HCT116 (cell line): ENCODE results near the gene ALK. TPM values are rescaled to one million over a fixed set of nuclear protein-coding genes. Genes with fewer than 3 reads are reported as not detected.

Experiments used
- ATAC-seq: fragments of 200-7000 bp; cut with Tn5 transposase; 2 replicates; pipeline ENCODE4 v1.9.1; 2020; ENCODE audit warnings: mild to moderate bottlenecking, moderate library complexity
- BruUV-seq: library from RNA; stranded (reverse); fragments of 400-500 nt; replicated peaks from 2 replicates; lab custom pipeline; 2021; lab: Mats Ljungman, UMichigan
- CTCF ChIA-PET: fragments of 300-600 bp; sonication (Branson Sonifier 250); formaldehyde crosslinking; loops from one replicate; lab custom pipeline; 2021; ENCODE audit warnings: antibody characterized with exemption; lab: Charles Lee
- POLR2A ChIA-PET: fragments of 300-600, 350-600 bp; sonication (Branson Sonifier 250); formaldehyde crosslinking; loops from one replicate; lab custom pipeline; 2021; ENCODE audit warnings: antibody characterized with exemption; lab: Charles Lee
- RAD21 ChIA-PET, 2 experiments: fragments of 300-600 bp; sonication (Branson Sonifier 250); formaldehyde crosslinking; loops; one replicate each; lab custom pipeline; 2023; ENCODE audit warnings: low total read pairs in 2 of 2; ENCODE audit not compliant: uncharacterized antibody in 2 of 2, unreplicated experiment in 2 of 2, low non-redundant PET in 1 of 2; lab: Charles Lee
- DNase-seq: peaks from one replicate; pipeline ENCODE4 v3.0.0-alpha.2; 2010; ENCODE audit warnings: low read depth, low spot score
- H2AFZ ChIP-seq: fragments of 200-600 bp; shearing (Covaris generic), sonication (generic); 2 replicates; pipeline ENCODE4 v1.6.1; 2017; ENCODE audit warnings: low read depth, mixed run types, mixed read lengths, antibody characterized with exemption, low read length; ENCODE audit not compliant: poor library complexity, severe bottlenecking
- H3K27ac ChIP-seq: 2 replicates; pipeline ENCODE4 v1.5.1; 2012; ENCODE audit warnings: low read depth, low read length
- H3K27me3 ChIP-seq: fragments of 200-600 bp; sonication (generic); 2 replicates; pipeline ENCODE4 v1.6.1; 2016; ENCODE audit warnings: mixed run types, low read length, mixed read lengths; ENCODE audit not compliant: insufficient read depth
- H3K36me3 ChIP-seq, 2 experiments: fragments of 200-500 bp in 1 of 2; fragments of 200-600 bp in 1 of 2; sonication (Bioruptor generic) in 1 of 2; sonication (generic) in 1 of 2; 2 replicates each; pipeline versions ENCODE4 v1.5.1 to v1.6.1; 2014 to 2016; ENCODE audit warnings: low read length in 2 of 2, inconsistent platforms in 1 of 2, mixed read lengths in 1 of 2, mixed run types in 1 of 2; ENCODE audit not compliant: insufficient read depth in 2 of 2, control insufficient read depth in 1 of 2
- H3K4me1 ChIP-seq, 2 experiments: fragments of 200-600 bp in 1 of 2; sonication (generic) in 1 of 2; 2 replicates each; pipeline versions ENCODE4 v1.5.1 to v1.6.1; 2012 to 2017; ENCODE audit warnings: low read length in 2 of 2, inconsistent platforms in 1 of 2, mild to moderate bottlenecking in 1 of 2, mixed read lengths in 1 of 2, mixed run types in 1 of 2, moderate library complexity in 1 of 2; ENCODE audit not compliant: insufficient read depth in 2 of 2, control insufficient read depth in 1 of 2
- H3K4me2 ChIP-seq: fragments of 200-600 bp; sonication (generic); 2 replicates; pipeline ENCODE4 v1.6.1; 2017; ENCODE audit warnings: mixed run types, low read length, mixed read lengths
- H3K4me3 ChIP-seq, 2 experiments: fragments of 200-600 bp in 1 of 2; sonication (generic) in 1 of 2; replicated peaks in 1 of 2; 2 replicates each; pipeline ENCODE4 v1.5.1; 2011 to 2016; ENCODE audit warnings: low read length in 2 of 2, control low read depth in 1 of 2, low read depth in 1 of 2, mild to moderate bottlenecking in 1 of 2, mixed read lengths in 1 of 2, mixed run types in 1 of 2
- H3K79me2 ChIP-seq: fragments of 200-600 bp; sonication (generic); 2 replicates; pipeline ENCODE4 v1.6.1; 2017; ENCODE audit warnings: mild to moderate bottlenecking, mixed run types, low read length, moderate library complexity, mixed read lengths; ENCODE audit not compliant: insufficient read depth
- H3K9ac ChIP-seq: fragments of 200-600 bp; sonication (generic); 2 replicates; pipeline ENCODE4 v1.6.1; 2016; ENCODE audit warnings: low read length, mixed read lengths
- H3K9me2 ChIP-seq: fragments of 200-600 bp; sonication (generic), shearing (Covaris generic); 2 replicates; pipeline ENCODE4 v1.6.1; 2017; ENCODE audit warnings: mixed run types, mild to moderate bottlenecking, moderate library complexity; ENCODE audit not compliant: insufficient read depth
- H3K9me3 ChIP-seq, 2 experiments: fragments of 200-500 bp in 1 of 2; fragments of 200-600 bp in 1 of 2; sonication (Bioruptor generic) in 1 of 2; sonication (generic) in 1 of 2; 2 replicates each; pipeline ENCODE4 v1.6.1; 2014 to 2017; ENCODE audit warnings: low read length in 2 of 2, mixed read lengths in 2 of 2, inconsistent platforms in 1 of 2, low read depth in 1 of 2, mild to moderate bottlenecking in 1 of 2, mixed run types in 1 of 2, moderate library complexity in 1 of 2; ENCODE audit not compliant: control insufficient read depth in 1 of 2, insufficient read depth in 1 of 2
- H4K20me1 ChIP-seq: fragments of 200-600 bp; sonication (generic), shearing (Covaris generic); 2 replicates; pipeline ENCODE4 v1.6.1; 2017; ENCODE audit warnings: mixed run types, mild to moderate bottlenecking, moderate library complexity; ENCODE audit not compliant: insufficient read depth
- CBX3 ChIP-seq: IDR thresholded peaks from 2 replicates; pipeline ENCODE4 v1.6.1; 2012; ENCODE audit warnings: low read depth
- CEBPB ChIP-seq: IDR thresholded peaks from 2 replicates; pipeline ENCODE4 v1.6.1; 2012; ENCODE audit warnings: low read depth
- ELF1 ChIP-seq: IDR thresholded peaks from 2 replicates; pipeline ENCODE4 v1.6.1; 2012; ENCODE audit warnings: low read depth, borderline replicate concordance
- EZH2 ChIP-seq: fragments of 200-600 bp; sonication (generic); IDR thresholded peaks from 2 replicates; pipeline ENCODE4 v1.6.1; 2017; ENCODE audit warnings: antibody characterized with exemption, mixed run types
- EZH2phosphoT487 ChIP-seq: fragments of 200-600 bp; IDR thresholded peaks from 2 replicates; pipeline ENCODE4 v1.6.1; 2018; ENCODE audit warnings: antibody characterized with exemption, borderline replicate concordance
- FOSL1 ChIP-seq: IDR thresholded peaks from 2 replicates; pipeline ENCODE4 v1.6.1; 2012; ENCODE audit warnings: low read depth
- JUND ChIP-seq: IDR thresholded peaks from 2 replicates; pipeline ENCODE4 v1.6.1; 2012
- POLR2A ChIP-seq: IDR thresholded peaks from 2 replicates; pipeline ENCODE4 v1.7.0; 2011; ENCODE audit warnings: borderline replicate concordance; ENCODE audit not compliant: insufficient read depth, insufficient read length; ENCODE audit errors: extremely low read depth
- SIN3A ChIP-seq: IDR thresholded peaks from 2 replicates; pipeline ENCODE4 v1.6.1; 2012; ENCODE audit warnings: low read depth
- SP1 ChIP-seq: IDR thresholded peaks from 2 replicates; pipeline ENCODE4 v1.6.1; 2012; ENCODE audit warnings: low read depth
- TCF7L2 ChIP-seq: IDR thresholded peaks from 2 replicates; pipeline ENCODE4 v1.7.0; 2011; ENCODE audit warnings: borderline replicate concordance, inconsistent platforms; ENCODE audit not compliant: insufficient read depth, insufficient read length; ENCODE audit errors: extremely low read depth
- YY1 ChIP-seq: IDR thresholded peaks from 2 replicates; pipeline ENCODE4 v1.6.1; 2011; ENCODE audit warnings: low read length, low read depth, moderate library complexity, mild to moderate bottlenecking; ENCODE audit not compliant: insufficient replicate concordance; ENCODE audit errors: extremely low read depth
- ZFX ChIP-seq: fragments of 450-650 bp; IDR thresholded peaks from 2 replicates; pipeline ENCODE4 v1.6.1; 2017
- ZNF274 ChIP-seq: fragments of 200-500 bp; sonication (Bioruptor generic); IDR thresholded peaks from 2 replicates; pipeline ENCODE4 v1.6.1; 2014; ENCODE audit warnings: mild to moderate bottlenecking, low read depth, low read length, inconsistent platforms
- intact Hi-C: fragments of 100-400 bp; cut with micrococcal nuclease; formaldehyde crosslinking; loops from 2 replicates; pipeline ENCODE4 v1.10.0; 2022
- total RNA-seq: library from RNA; stranded (reverse); gene quantifications from one replicate; pipeline ENCODE4 v1.2.1, GENCODE V29; 2021; ENCODE audit not compliant: unreplicated experiment
- TF ChIP-seq, protein P1 (sequence below): IDR thresholded peaks from 2 replicates; pipeline ENCODE4 v1.6.1; 2012
- TF ChIP-seq, protein P2 (sequence below): IDR thresholded peaks from 2 replicates; pipeline ENCODE4 v1.6.1; 2012; ENCODE audit warnings: low read depth
- TF ChIP-seq, protein P3 (sequence below): IDR thresholded peaks from 2 replicates; pipeline ENCODE4 v1.6.1; 2012
- TF ChIP-seq, protein P4 (sequence below), 3 experiments: fragments of 200-600 bp in 1 of 3; sonication (generic) in 1 of 3; IDR thresholded peaks in 2 of 3; conservative IDR thresholded peaks in 1 of 3; 2 replicates each; pipeline ENCODE4 v1.5.1; 2012 to 2017; ENCODE audit warnings: low read depth in 2 of 3, low read length in 2 of 3, antibody characterized with exemption in 1 of 3, borderline replicate concordance in 1 of 3, control low read depth in 1 of 3, mild to moderate bottlenecking in 1 of 3, mixed read lengths in 1 of 3, mixed run types in 1 of 3, moderate library complexity in 1 of 3; ENCODE audit not compliant: insufficient read depth in 1 of 3

ALK gene
- total RNA-seq, 1 experiment from 2014 or later = not detected

DNA sequence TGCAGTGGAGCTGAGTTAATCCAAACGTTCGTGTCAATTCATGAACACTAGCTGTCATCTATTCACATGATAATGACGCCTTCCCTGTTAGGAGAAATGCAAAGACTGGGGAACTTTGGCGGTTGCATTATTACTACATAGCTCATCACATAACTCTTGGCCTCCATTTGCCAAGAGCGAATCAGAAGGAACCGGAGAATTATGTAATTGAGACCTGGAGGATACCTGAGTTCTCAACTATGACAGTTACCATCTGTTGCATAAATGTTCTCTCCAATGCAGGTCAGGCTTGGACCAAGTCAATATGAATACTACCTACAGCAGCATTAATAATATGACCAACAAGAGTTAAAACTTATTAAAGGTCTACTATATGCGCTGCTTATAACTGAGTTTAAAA is 531.7 kb downstream of the ALK start:
- Histone ChIP-seq H3K27ac (no peak overlapping the region), H4K20me1 (no peaks in the 10 kb centered on the region), H3K36me3 (no peaks in the 10 kb centered on the region), H3K9me3 (no peaks in the 10 kb centered on the region), H3K4me2 (no peak overlapping the region), H3K27me3 (peaks cover 43% of the 10 kb centered on the region), H3K4me1 (no peaks in the 10 kb centered on the region), H3K9me2 (no peaks in the 10 kb centered on the region), H3K9ac (no peak overlapping the region), H3K4me3 (no peak overlapping the region), H3K79me2 (no peaks in the 10 kb centered on the region), H2AFZ (no peak overlapping the region)
- intact Hi-C loops = no loop called here
- ChIA-PET CTCF (no interaction called here), RAD21 (no interaction called here), POLR2A (no interaction called here)
- TF ChIP-seq ZNF274 (no peak), POLR2A (no peak), CBX3 (no peak), TCF7L2 (no peak), EZH2 (no peak), EZH2phosphoT487 (no peak), CEBPB (no peak), ZFX (no peak), YY1 (no peak), ELF1 (no peak), JUND (no peak), SP1 (no peak), SIN3A (no peak), FOSL1 (no peak)
- TF ChIP-seq, protein P1, sequence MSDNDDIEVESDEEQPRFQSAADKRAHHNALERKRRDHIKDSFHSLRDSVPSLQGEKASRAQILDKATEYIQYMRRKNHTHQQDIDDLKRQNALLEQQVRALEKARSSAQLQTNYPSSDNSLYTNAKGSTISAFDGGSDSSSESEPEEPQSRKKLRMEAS = no peak
- TF ChIP-seq, protein P2, sequence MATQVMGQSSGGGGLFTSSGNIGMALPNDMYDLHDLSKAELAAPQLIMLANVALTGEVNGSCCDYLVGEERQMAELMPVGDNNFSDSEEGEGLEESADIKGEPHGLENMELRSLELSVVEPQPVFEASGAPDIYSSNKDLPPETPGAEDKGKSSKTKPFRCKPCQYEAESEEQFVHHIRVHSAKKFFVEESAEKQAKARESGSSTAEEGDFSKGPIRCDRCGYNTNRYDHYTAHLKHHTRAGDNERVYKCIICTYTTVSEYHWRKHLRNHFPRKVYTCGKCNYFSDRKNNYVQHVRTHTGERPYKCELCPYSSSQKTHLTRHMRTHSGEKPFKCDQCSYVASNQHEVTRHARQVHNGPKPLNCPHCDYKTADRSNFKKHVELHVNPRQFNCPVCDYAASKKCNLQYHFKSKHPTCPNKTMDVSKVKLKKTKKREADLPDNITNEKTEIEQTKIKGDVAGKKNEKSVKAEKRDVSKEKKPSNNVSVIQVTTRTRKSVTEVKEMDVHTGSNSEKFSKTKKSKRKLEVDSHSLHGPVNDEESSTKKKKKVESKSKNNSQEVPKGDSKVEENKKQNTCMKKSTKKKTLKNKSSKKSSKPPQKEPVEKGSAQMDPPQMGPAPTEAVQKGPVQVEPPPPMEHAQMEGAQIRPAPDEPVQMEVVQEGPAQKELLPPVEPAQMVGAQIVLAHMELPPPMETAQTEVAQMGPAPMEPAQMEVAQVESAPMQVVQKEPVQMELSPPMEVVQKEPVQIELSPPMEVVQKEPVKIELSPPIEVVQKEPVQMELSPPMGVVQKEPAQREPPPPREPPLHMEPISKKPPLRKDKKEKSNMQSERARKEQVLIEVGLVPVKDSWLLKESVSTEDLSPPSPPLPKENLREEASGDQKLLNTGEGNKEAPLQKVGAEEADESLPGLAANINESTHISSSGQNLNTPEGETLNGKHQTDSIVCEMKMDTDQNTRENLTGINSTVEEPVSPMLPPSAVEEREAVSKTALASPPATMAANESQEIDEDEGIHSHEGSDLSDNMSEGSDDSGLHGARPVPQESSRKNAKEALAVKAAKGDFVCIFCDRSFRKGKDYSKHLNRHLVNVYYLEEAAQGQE = no peak
- TF ChIP-seq, protein P3, sequence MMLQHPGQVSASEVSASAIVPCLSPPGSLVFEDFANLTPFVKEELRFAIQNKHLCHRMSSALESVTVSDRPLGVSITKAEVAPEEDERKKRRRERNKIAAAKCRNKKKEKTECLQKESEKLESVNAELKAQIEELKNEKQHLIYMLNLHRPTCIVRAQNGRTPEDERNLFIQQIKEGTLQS = no peak
- TF ChIP-seq, protein P4, sequence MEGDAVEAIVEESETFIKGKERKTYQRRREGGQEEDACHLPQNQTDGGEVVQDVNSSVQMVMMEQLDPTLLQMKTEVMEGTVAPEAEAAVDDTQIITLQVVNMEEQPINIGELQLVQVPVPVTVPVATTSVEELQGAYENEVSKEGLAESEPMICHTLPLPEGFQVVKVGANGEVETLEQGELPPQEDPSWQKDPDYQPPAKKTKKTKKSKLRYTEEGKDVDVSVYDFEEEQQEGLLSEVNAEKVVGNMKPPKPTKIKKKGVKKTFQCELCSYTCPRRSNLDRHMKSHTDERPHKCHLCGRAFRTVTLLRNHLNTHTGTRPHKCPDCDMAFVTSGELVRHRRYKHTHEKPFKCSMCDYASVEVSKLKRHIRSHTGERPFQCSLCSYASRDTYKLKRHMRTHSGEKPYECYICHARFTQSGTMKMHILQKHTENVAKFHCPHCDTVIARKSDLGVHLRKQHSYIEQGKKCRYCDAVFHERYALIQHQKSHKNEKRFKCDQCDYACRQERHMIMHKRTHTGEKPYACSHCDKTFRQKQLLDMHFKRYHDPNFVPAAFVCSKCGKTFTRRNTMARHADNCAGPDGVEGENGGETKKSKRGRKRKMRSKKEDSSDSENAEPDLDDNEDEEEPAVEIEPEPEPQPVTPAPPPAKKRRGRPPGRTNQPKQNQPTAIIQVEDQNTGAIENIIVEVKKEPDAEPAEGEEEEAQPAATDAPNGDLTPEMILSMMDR (IDR thresholded peaks at IDR 0.05 in 2 of 3, conservative IDR thresholded peaks at IDR 0.05 in 1 of 3; ENCODE audit: borderline replicate concordance in 1 of 3, insufficient read depth in 1 of 3, low read depth in 2 of 3, low read length in 2 of 3) = no peak
- no peak for DNase-seq
- no peak for ATAC-seq
- BruUV-seq = no TSS peak
